Activated T-helper 1 cell treated with anti-CD3 and anti-CD28 coated beads, Interleukin-12 subunit alpha, Interleukin-12 subunit beta, Interleukin-2, Interleukin-4 antibody, amounts not matched to agents 30 ng/mL and 10 ng/mL and 1 ng/mL, durations not matched to agents 14 hours and 24 hours and 36 hours (primary cell): ENCODE measurements around the gene LETM1. TPM values are rescaled to one million over a fixed set of nuclear protein-coding genes. Genes with fewer than 3 reads are reported as not detected.

ENCODE experiments used
- DNase-seq: peaks from one replicate; pipeline ENCODE4 v3.0.0; 2021; ENCODE audit warnings: low spot score
- H3K27ac Mint-ChIP-seq: one replicate; pipeline ENCODE4 v1.8.0; 2021; ENCODE audit warnings: mild to moderate bottlenecking, mixed read lengths
- H3K27me3 Mint-ChIP-seq: one replicate; pipeline ENCODE4 v1.8.0; 2022; ENCODE audit warnings: mild to moderate bottlenecking, moderate library complexity, mixed read lengths; ENCODE audit not compliant: insufficient read depth
- H3K36me3 Mint-ChIP-seq: one replicate; pipeline ENCODE4 v1.8.0; 2021; ENCODE audit warnings: low read depth, mixed read lengths
- H3K4me1 Mint-ChIP-seq: one replicate; pipeline ENCODE4 v1.8.0; 2021; ENCODE audit warnings: low read depth, mixed read lengths
- H3K4me3 Mint-ChIP-seq: one replicate; pipeline ENCODE4 v1.8.0; 2021; ENCODE audit warnings: mild to moderate bottlenecking, moderate library complexity, mixed read lengths
- H3K9me3 Mint-ChIP-seq: one replicate; pipeline ENCODE4 v1.8.0; 2021; ENCODE audit warnings: mixed read lengths
- intact Hi-C: fragments of 100-400 bp; cut with micrococcal nuclease; formaldehyde crosslinking; loops from one replicate; pipeline ENCODE4 v1.15.1; 2024
- total RNA-seq: library from RNA; stranded (reverse); gene quantifications from 2 replicates; pipeline ENCODE4 v1.2.3, GENCODE V29; 2022

Gene LETM1
- total RNA-seq, 1 donor from 2014 or later, result 101 TPM

DNA sequence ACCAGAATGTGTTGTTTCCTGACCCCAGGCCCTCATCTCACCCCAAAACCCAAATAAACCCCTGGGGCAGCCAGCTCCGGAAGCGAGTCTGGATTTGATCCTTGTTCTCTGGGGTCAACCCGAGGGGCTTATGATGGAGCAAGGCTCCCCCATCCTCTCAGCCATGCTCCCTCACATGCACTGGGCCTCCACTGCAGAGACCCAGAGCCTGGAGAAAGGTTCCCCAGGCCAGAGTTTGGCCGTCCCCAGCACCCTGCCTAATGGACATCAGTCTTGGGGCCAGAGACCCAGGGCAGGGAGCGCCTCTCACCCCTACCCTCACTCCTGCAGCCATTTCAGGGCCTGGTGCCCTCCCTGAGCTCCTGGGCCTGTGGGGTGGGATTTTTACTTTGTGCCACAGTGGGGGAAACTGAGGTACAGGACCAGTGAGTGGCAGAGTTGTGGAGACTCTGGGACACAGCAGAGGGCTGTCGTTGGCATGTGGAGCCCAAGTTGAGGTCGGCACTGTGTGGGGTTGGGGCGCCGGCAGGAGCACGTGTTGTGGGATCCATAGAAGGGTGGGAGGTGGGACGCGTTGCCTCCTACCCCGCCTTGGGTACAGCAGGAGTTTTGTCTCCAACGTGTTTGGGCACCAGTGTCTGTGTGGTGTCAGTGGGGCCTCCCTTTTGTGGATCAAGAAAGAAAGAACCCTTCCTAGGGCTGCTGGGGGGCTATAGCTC is 59.3 kb downstream of the LETM1 start:
- H3K27ac Mint-ChIP-seq, result no peak overlapping the region
- no peaks in the 10 kb centered on the region for H3K36me3 Mint-ChIP-seq
- H3K4me1 Mint-ChIP-seq, result no peaks in the 10 kb centered on the region
- intact Hi-C loops, result no loop called here
- no peaks in the 10 kb centered on the region for H3K9me3 Mint-ChIP-seq
- DNase-seq, result no peak
- peaks cover 17% of the 10 kb centered on the region for H3K27me3 Mint-ChIP-seq
- no peak overlapping the region for H3K4me3 Mint-ChIP-seq

GRCh38 chr4:1795299-1796195 is 60.4 kb downstream of the LETM1 start:
- H3K27me3 Mint-ChIP-seq, result peaks cover 27% of the 10 kb centered on the region
- DNase-seq, result no peak

GRCh38 chr4:1794809-1795298 is 61.1 kb downstream of the LETM1 start:
- DNase-seq, result no peak
- no peak overlapping the region for H3K4me3 Mint-ChIP-seq
- H3K9me3 Mint-ChIP-seq, result no peaks in the 10 kb centered on the region
- H3K27me3 Mint-ChIP-seq, result peaks cover 31% of the 10 kb centered on the region
- no peaks in the 10 kb centered on the region for H3K36me3 Mint-ChIP-seq
- H3K27ac Mint-ChIP-seq, result no peak overlapping the region
- intact Hi-C loops, result no loop called here
- no peaks in the 10 kb centered on the region for H3K4me1 Mint-ChIP-seq

More at GRCh38 chr4:1795299-1796195, 60.4 kb downstream of the LETM1 start:
- H3K36me3 Mint-ChIP-seq, result no peaks in the 10 kb centered on the region
- H3K4me3 Mint-ChIP-seq, result no peak overlapping the region
- no peaks in the 10 kb centered on the region for H3K9me3 Mint-ChIP-seq
- H3K4me1 Mint-ChIP-seq, result no peaks in the 10 kb centered on the region
- H3K27ac Mint-ChIP-seq, result no peak overlapping the region
- intact Hi-C loops, result no loop called here

- no peak for DNase-seq
- Mint-ChIP-seq H3K27ac (no peak overlapping the region), H3K9me3 (no peaks in the 10 kb centered on the region), H3K27me3 (peaks cover 31% of the 10 kb centered on the region), H3K36me3 (no peaks in the 10 kb centered on the region), H3K4me3 (no peak overlapping the region), H3K4me1 (no peaks in the 10 kb centered on the region)
- intact Hi-C loops, result loop anchor here (2.0 kb wide), 2 partner anchors 213 to 449 kb away; partner anchors contain the start of genes HAUS3 and POLN
Measured at GRCh38 chr4:1793940-1794808, 61.8 kb downstream of the LETM1 start.

DNA sequence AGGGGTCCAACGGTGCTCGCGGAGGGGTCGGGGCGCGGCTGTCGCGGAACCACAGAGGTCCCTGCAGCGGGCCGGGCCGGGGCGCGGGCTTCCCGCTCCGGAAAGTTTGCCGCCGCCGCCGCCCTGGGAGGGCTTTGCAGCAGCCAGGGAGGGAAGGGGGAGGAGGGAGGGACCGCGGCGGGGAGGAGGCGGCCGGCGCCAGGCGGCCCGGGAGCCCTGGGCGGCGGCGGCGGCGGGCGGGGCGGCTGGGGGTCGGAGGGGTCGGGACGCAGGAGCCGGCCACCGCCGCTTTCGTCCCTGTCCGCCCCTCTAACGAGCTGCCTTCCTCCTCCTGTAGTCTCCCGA is 62.5 kb downstream of the LETM1 start:
- Mint-ChIP-seq H3K36me3 (no peaks in the 10 kb centered on the region), H3K9me3 (no peaks in the 10 kb centered on the region), H3K4me1 (no peaks in the 10 kb centered on the region), H3K27me3 (peaks cover 31% of the 10 kb centered on the region), H3K4me3 (no peak overlapping the region), H3K27ac (no peak overlapping the region)
- intact Hi-C loops, result loop anchor here (2.0 kb wide), 2 partner anchors 213 to 449 kb away; partner anchors contain the start of genes HAUS3 and POLN
- DNase-seq, result peak; percentile 8

- peak; percentile 28 for DNase-seq
- peak within 1 kb of the TSS; percentile 37 for H3K4me3 Mint-ChIP-seq
- no peaks in the 10 kb centered on the region for H3K36me3 Mint-ChIP-seq
- no peak within 1 kb of the TSS for H3K27ac Mint-ChIP-seq
- no peaks in the 10 kb centered on the region for H3K9me3 Mint-ChIP-seq
- intact Hi-C loops, result loop anchor here (2.0 kb wide), 2 partner anchors 212 to 450 kb away; partner anchors contain the start of genes HAUS3 and POLN
- no peaks in the 10 kb centered on the region for H3K4me1 Mint-ChIP-seq
- peaks cover 31% of the 10 kb centered on the region for H3K27me3 Mint-ChIP-seq
Measured at GRCh38 chr4:1792832-1793495, 63.0 kb downstream of the LETM1 start, which contains the start of gene FGFR3. Gene FGFR3, plus strand, starts transcription at chr4:1793293. Its CDS starts 642 bp downstream, at chr4:1793935.

GRCh38 chr4:1792158-1792831 is 63.7 kb downstream of the LETM1 start:
- Mint-ChIP-seq H3K27me3 (peaks cover 31% of the 10 kb centered on the region), H3K9me3 (no peaks in the 10 kb centered on the region), H3K27ac (no peak overlapping the region), H3K4me3 (peak overlapping the region; percentile 37), H3K36me3 (no peaks in the 10 kb centered on the region), H3K4me1 (no peaks in the 10 kb centered on the region)
- DNase-seq, result no peak
- intact Hi-C loops, result loop anchor here (2.0 kb wide), 2 partner anchors 211 to 451 kb away; partner anchors contain the start of genes HAUS3 and POLN

DNA sequence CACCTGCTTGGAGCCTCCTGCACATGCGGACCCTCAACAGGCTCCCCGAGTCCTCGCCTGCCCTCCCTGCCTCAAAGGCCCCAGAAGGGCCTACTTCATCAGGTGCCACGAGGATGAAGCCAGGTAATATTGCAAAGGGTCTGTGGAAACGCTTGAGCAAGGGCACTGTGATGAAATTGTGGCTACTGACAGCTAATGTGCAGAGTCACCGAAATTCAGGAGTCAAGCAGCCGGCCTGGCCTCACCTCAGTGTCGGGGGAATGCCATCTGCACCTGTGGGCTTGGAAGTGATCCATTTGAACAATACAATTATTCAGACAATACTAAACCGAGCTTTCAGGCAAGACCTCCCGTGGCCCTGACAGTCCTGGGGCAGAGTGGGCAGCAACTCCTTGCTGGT is 66.0 kb downstream of the LETM1 start:
- no peak for DNase-seq
- Mint-ChIP-seq H3K27me3 (peaks cover 18% of the 10 kb centered on the region), H3K36me3 (no peaks in the 10 kb centered on the region), H3K4me1 (no peaks in the 10 kb centered on the region), H3K27ac (no peak overlapping the region), H3K4me3 (no peak overlapping the region), H3K9me3 (no peaks in the 10 kb centered on the region)
- intact Hi-C loops, result no loop called here

GRCh38 chr4:1789552-1789951 is 66.4 kb downstream of the LETM1 start:
- Mint-ChIP-seq H3K4me3 (no peak overlapping the region), H3K9me3 (no peaks in the 10 kb centered on the region), H3K36me3 (no peaks in the 10 kb centered on the region), H3K27ac (no peak overlapping the region), H3K4me1 (no peaks in the 10 kb centered on the region), H3K27me3 (peaks cover 17% of the 10 kb centered on the region)
- intact Hi-C loops, result no loop called here
- no peak for DNase-seq

DNA sequence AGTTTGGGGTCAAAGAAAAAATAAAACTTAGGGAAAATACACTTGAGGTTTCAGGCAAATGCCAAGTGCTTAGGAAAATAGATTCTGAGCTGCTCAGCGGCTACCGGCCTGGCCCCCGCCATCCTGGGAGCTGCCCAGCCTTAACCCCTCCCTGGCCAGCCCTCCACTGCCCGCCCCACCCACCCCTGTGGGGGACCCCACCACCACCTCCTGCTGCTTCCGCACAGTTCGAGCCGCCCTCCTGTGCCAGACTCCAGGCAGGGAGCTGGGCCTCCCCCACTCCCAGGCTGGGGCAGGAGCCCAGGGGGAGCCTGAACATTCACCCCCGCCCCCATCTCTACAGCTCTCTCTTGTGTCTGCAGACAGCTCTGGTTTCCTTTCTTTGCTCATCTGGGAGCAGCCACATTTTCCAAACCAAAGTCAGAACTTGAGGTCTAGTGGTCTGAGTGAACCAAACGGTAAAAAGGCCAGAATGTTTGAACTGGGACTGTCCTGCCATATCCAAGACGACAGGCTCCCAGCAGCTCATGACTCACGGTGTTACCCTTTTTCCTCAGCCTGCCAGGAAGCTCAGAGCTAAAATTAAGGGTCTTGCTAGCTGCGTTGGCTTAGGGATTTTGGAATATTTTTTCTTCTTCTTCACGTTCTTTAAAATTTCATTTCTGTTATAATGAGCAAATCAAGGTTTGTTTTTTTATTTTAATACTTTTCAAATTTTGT is 67.5 kb downstream of the LETM1 start:
- DNase-seq, result no peak
- H3K36me3 Mint-ChIP-seq, result no peaks in the 10 kb centered on the region
- no peak overlapping the region for H3K27ac Mint-ChIP-seq

DNA sequence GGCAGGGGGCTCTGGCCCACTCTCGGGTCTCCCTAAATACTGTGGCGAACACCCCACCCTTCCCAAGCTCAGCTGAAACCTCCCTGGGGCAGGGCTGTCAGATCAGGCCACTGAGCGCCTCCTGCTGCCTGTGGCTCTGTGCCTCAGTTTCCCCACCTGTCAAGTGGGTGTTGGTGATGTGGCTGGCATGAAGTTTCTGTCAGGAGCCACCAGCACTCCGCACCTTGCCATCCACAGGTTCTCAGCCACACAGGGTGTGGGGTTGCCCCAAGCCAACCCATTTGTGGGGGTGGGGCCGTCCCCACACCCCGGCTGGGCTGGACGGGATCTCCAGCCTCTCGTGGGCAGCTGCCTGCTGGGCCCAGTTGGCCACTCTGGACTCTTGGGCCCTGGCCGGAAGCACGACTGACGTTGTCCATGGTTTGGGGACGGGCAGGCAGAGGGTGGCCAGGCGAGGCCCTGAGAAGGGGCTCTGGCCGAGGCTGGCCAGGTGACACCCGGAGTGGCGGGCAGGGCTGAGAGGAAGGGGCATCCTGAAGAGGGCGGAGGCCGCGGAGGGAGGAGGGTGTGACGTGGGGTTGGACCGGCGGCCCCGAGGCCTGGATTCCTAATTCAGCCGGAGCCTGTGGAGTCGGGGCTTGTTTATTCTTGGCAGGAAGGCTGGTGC is 68.4 kb downstream of the LETM1 start:
- DNase-seq, result no peak
- Mint-ChIP-seq H3K9me3 (no peaks in the 10 kb centered on the region), H3K27me3 (peaks cover 17% of the 10 kb centered on the region), H3K4me3 (no peak overlapping the region), H3K4me1 (no peaks in the 10 kb centered on the region), H3K36me3 (no peaks in the 10 kb centered on the region), H3K27ac (no peak overlapping the region)
- intact Hi-C loops, result no loop called here

More for the DNA sequence above, 67.5 kb downstream of the LETM1 start:
- Mint-ChIP-seq H3K27me3 (peaks cover 17% of the 10 kb centered on the region), H3K9me3 (no peaks in the 10 kb centered on the region), H3K4me1 (no peaks in the 10 kb centered on the region), H3K4me3 (no peak overlapping the region)
- intact Hi-C loops, result no loop called here
